H7 (cell line): ENCODE measurements around the gene TGM1. TPM values are rescaled to one million over a fixed set of nuclear protein-coding genes. Genes with fewer than 3 reads are reported as not detected.

ENCODE experiments used
- DNase-seq: peaks from one replicate; pipeline ENCODE4 v3.0.0; 2012
- H3K27me3 ChIP-seq: 2 replicates; pipeline ENCODE4 v1.6.0; 2011; ENCODE audit warnings: mild to moderate bottlenecking, low read length; ENCODE audit not compliant: control insufficient read depth, insufficient read depth
- H3K36me3 ChIP-seq: replicated peaks from 2 replicates; pipeline ENCODE4 v1.5.1; 2011; ENCODE audit warnings: low read length; ENCODE audit not compliant: control insufficient read depth, insufficient read depth
- H3K4me3 ChIP-seq: 2 replicates; pipeline ENCODE4 v1.5.1; 2011; ENCODE audit warnings: low read depth, mild to moderate bottlenecking, control low read depth, low read length, moderate library complexity; ENCODE audit not compliant: insufficient read depth
- total RNA-seq: library from RNA; depleted of rRNA; stranded (reverse); fragments of >200 nt; shearing (Covaris generic); gene quantifications from 2 replicates; pipeline ENCODE4 v1.2.3, GENCODE V29; 2014

TGM1 gene
- total RNA-seq, 1 experiment from 2014 or later = 0.21 TPM

DNA sequence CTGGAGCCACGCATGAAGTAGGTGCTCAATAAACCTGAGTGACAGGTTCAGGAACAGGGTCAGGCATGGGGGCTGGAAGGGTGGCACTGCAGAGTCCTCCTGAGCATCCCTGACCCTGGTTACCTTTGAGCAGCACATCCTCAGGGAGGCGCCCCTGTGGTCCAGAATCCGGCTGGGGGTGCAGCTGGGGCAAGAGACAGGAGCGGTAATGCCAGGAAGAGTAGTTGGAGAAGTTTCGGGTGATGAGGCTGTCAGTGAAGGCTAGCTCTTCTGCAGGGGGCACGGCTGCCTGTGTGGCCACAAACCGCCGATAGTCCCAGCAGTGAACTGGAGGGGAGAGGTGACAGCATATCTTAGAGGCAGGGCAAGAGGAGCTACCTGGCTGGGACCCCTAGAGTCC lies 6.4 kb upstream of the TGM1 start:
- Histone ChIP-seq H3K27me3 (no peaks in the 10 kb centered on the region), H3K4me3 (no peak overlapping the region), H3K36me3 (peaks cover 2% of the 10 kb centered on the region; the same call in 1 of the 2 replicates)
- no peak for DNase-seq

DNA sequence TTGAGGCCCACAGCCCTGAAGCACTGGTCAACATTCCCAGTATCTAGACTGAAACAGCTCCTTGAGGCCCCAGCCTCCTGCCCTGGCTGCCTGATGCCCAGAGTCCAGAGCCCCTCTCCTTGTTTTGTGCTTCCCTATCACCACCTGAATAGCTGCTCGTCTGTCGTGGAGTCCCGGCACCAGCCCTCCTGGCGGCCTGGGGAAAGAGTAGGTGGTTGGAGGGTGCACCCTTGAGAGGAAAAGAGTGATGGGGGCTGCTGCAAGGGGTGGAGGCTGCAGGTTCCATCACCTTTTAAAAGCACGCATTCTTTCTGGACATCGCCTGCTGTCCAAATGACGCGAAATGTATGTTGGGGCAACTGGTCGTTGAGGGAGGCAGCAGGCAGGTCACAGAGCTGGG lies 5.2 kb upstream of the TGM1 start:
- DNase-seq = no peak
- Histone ChIP-seq H3K27me3 (no peaks in the 10 kb centered on the region), H3K36me3 (peaks cover 2% of the 10 kb centered on the region; the same call in 1 of the 2 replicates), H3K4me3 (no peak overlapping the region)

- no peak overlapping the region for H3K4me3 ChIP-seq
- no peak for DNase-seq
- peaks cover 2% of the 10 kb centered on the region; the same call in 1 of the 2 replicates for H3K36me3 ChIP-seq
- H3K27me3 ChIP-seq = no peaks in the 10 kb centered on the region
These were observed 4.5 kb upstream of the TGM1 start for GRCh38 chr14:24267516-24267915.

GRCh38 chr14:24266344-24267244 lies 3.6 kb upstream of the TGM1 start:
- H3K36me3 ChIP-seq = peaks cover 2% of the 10 kb centered on the region; the same call in 1 of the 2 replicates
- DNase-seq = no peak
- no peaks in the 10 kb centered on the region for H3K27me3 ChIP-seq
- no peak overlapping the region for H3K4me3 ChIP-seq

GRCh38 chr14:24264298-24264697 lies 1.3 kb upstream of the TGM1 start:
- peaks cover 2% of the 10 kb centered on the region; the same call in 1 of the 2 replicates for H3K36me3 ChIP-seq
- DNase-seq = no peak

GRCh38 chr14:24263848-24264247 lies 871 bp upstream of the TGM1 start:
- H3K36me3 ChIP-seq = peaks cover 2% of the 10 kb centered on the region; the same call in 1 of the 2 replicates
- H3K4me3 ChIP-seq = no peak overlapping the region
- no peaks in the 10 kb centered on the region for H3K27me3 ChIP-seq
- DNase-seq = no peak

More at GRCh38 chr14:24264298-24264697, 1.3 kb upstream of the TGM1 start:
- Histone ChIP-seq H3K27me3 (no peaks in the 10 kb centered on the region), H3K4me3 (no peak overlapping the region)

DNA sequence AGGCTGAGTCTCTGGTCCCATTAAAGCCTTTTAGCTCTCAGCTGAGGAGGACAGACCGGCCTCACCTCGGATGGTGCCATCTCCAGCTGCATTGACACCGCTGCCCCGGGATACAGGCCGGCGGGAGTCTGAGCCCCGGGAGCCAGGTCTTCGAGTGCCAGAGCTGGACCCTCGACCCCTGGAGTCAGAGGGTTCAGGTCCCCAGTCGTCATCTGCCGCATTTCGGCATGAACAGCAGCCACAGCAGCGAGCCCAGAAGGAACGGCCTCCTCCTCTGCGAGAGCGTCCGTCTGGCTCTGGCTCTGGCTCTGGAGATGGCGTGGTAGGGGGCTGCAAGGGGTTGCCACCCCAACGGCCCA lies 1.0 kb downstream of the TGM1 start:
- no peak for DNase-seq
- Histone ChIP-seq H3K36me3 (no peaks in the 10 kb centered on the region), H3K4me3 (no peak overlapping the region), H3K27me3 (no peaks in the 10 kb centered on the region)

DNA sequence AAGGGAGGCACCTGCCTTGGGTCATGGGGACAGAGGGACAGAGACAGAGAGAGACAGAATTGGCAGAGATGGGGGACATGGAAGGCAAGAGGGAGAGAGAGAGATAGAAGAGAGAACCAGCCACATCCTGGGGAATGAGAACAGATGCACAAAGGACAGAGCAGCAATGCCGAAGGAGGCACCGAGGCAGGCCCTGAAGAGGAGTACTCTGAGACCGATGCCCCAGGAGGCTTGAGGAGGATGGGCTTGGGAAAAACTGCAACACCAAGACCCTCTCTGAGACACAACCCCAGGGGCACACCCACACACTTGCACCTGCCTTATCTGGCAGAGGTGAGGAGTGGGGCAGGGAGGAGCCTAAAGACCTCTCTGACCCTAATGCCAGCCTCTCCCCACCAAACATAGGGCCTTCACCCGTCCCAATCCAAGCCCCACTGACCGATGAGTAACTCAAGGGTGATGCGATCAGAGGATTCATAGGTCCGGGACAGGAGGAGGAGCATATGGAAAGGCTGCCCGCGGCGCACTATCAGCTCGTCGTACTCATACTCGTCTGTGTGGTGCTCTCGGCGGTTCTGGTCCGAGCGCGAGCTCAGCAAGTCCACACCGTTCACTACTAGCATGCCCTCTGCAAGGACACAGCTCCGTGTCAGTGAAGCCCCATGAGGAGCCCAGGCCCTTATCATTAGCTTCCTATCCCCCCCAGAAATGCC lies 1.6 kb downstream of the TGM1 start:
- DNase-seq = no peak
- Histone ChIP-seq H3K27me3 (no peaks in the 10 kb centered on the region), H3K36me3 (no peaks in the 10 kb centered on the region), H3K4me3 (no peak overlapping the region)

GRCh38 chr14:24260780-24261157 lies 2.2 kb downstream of the TGM1 start:
- H3K4me3 ChIP-seq = no peak overlapping the region
- no peak for DNase-seq
- no peaks in the 10 kb centered on the region for H3K27me3 ChIP-seq
- H3K36me3 ChIP-seq = no peaks in the 10 kb centered on the region

DNA sequence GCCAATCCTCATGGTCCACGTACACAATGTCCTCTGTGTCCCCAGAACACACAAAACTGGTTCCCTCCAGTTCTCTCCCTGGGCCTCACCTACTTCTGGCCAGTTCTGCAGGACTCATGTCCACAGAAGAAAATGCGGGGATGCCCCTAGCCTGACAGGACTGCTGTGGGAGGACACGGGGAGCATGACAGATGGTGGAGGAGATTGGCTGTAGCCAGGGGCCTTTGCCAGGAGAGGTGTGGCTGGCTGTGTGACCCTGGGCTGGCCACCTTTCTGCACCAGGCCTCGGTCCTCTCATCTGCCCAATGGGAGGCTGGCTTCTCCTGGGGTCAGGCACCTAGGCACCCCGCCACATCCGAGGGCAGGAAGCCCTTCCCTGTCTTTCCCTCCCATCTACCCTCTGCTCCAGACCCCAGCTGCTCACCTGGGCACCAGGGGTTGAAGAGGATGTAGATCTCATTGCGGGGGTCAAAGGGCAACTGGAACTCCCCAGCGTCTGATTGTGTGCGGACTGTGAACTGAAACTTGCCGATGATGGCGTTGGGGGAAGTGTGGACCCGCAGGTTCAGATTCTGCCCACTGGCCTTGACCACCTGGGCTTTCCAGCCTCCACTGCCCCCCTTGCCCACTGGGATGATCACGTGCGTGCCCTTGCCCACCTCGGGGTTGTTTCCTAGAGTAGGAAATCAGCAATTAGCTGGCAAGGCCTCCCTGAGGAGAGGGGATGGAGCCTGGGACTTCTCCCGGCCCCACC lies 2.8 kb downstream of the TGM1 start:
- no peak for DNase-seq

GRCh38 chr14:24259282-24260025 lies 3.5 kb downstream of the TGM1 start:
- DNase-seq = no peak
- no peaks in the 10 kb centered on the region for H3K27me3 ChIP-seq
- no peaks in the 10 kb centered on the region for H3K36me3 ChIP-seq
- H3K4me3 ChIP-seq = no peak overlapping the region

More for the DNA sequence above, 2.8 kb downstream of the TGM1 start:
- H3K36me3 ChIP-seq = no peaks in the 10 kb centered on the region
- H3K4me3 ChIP-seq = no peak overlapping the region
- no peaks in the 10 kb centered on the region for H3K27me3 ChIP-seq

DNA sequence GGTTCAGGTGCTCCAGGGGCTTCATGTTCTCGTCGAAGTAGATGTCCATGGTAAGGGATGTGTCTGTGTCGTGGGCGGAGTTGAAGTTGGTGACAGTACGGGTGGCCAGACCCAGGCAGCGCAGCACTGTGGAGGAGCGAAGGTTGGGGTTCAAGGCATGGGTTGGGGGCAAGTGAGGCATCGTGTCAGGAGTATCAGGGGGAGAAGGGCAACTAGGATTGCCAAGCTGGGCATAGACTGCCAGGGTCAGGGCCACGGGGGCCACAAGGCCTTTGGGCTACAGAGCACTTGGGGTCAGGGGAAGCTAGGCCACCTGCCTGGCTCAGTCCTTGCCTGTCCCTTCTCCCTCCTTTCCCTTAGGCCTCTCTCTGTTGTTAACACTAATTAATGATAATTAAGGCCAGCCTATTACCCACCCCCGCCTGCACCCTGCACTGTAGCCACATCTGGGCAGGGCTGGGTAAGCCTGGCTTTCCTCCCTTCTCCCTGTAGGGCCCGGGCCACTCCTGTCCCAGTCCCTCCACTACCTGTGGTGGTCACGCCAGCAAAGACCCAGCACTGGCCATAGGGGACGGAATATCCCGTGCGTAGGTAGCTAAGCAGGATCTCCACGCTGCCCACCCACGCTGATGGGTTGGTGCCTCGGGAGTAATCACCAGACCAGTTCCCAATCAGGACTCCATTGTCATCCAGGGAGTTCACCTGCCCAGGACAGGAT lies 4.3 kb downstream of the TGM1 start:
- no peak for DNase-seq

GRCh38 chr14:24258119-24258518 lies 4.9 kb downstream of the TGM1 start:
- no peak overlapping the region for H3K4me3 ChIP-seq
- no peaks in the 10 kb centered on the region for H3K36me3 ChIP-seq
- no peak for DNase-seq
- H3K27me3 ChIP-seq = no peaks in the 10 kb centered on the region

More for the DNA sequence above, 4.3 kb downstream of the TGM1 start:
- H3K4me3 ChIP-seq = no peak overlapping the region
- no peaks in the 10 kb centered on the region for H3K27me3 ChIP-seq
- H3K36me3 ChIP-seq = no peaks in the 10 kb centered on the region
